Measurements from ENCODE around the gene PLOD2.

PLOD2 gene

GRCh38 chr3:146104068-146104467 is 56.9 kb downstream of the PLOD2 start:
- TF ChIP-seq, protein P1, sequence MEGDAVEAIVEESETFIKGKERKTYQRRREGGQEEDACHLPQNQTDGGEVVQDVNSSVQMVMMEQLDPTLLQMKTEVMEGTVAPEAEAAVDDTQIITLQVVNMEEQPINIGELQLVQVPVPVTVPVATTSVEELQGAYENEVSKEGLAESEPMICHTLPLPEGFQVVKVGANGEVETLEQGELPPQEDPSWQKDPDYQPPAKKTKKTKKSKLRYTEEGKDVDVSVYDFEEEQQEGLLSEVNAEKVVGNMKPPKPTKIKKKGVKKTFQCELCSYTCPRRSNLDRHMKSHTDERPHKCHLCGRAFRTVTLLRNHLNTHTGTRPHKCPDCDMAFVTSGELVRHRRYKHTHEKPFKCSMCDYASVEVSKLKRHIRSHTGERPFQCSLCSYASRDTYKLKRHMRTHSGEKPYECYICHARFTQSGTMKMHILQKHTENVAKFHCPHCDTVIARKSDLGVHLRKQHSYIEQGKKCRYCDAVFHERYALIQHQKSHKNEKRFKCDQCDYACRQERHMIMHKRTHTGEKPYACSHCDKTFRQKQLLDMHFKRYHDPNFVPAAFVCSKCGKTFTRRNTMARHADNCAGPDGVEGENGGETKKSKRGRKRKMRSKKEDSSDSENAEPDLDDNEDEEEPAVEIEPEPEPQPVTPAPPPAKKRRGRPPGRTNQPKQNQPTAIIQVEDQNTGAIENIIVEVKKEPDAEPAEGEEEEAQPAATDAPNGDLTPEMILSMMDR (conservative IDR thresholded peaks at IDR 0.05; ENCODE audit: low read depth, low read length), result no peak
- H3K4me3 ChIP-seq (ENCODE audit: low read length), result no peak overlapping the region
- DNase-seq (ENCODE audit: low read depth), result no peak

DNA sequence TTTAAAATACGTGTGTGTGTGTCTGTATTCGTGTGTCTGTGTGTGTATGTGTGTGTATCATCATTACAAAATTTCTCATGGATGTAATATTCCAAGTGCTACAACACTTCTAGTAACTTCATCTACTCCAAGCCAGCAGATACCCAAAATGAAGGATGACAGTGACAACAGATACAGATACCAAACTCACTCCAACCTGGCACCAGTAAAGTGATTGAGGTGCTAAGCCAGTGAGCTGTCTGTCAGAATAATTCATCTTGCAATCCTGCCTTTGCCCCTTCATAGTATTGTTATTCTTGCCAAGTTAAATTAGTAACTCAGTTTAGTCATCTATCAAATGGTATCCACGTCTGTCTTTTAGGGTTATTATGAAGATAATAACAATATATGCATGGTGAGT is 58.1 kb downstream of the PLOD2 start:
- DNase-seq (ENCODE audit: low read depth), result no peak
- no peak overlapping the region for H3K4me3 ChIP-seq (ENCODE audit: low read length)
- TF ChIP-seq, protein P1 (conservative IDR thresholded peaks at IDR 0.05; ENCODE audit: low read depth, low read length), result no peak

DNA sequence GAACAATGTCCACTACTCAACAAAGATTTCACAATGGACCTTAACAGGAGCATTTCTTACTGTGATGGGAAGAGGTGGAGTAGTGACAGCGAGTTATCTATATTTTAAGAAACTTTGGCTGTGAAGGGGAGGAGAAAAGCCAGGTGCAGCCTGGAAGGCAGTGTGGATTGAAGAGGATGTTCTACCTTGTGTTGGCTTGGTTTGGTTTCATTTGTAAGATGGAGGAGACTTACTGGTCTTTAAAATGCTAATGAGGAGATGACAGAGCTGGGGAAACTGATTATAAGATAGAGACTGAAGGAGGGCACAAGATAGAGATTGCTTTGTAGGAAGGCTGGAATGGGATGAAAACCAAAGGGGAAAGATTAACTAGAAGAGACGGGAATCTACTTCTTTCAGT is 59.4 kb downstream of the PLOD2 start:
- no peak for DNase-seq (ENCODE audit: low read depth)
- H3K4me3 ChIP-seq (ENCODE audit: low read length), result no peak overlapping the region
- TF ChIP-seq, protein P1 (conservative IDR thresholded peaks at IDR 0.05; ENCODE audit: low read depth, low read length), result no peak

DNA sequence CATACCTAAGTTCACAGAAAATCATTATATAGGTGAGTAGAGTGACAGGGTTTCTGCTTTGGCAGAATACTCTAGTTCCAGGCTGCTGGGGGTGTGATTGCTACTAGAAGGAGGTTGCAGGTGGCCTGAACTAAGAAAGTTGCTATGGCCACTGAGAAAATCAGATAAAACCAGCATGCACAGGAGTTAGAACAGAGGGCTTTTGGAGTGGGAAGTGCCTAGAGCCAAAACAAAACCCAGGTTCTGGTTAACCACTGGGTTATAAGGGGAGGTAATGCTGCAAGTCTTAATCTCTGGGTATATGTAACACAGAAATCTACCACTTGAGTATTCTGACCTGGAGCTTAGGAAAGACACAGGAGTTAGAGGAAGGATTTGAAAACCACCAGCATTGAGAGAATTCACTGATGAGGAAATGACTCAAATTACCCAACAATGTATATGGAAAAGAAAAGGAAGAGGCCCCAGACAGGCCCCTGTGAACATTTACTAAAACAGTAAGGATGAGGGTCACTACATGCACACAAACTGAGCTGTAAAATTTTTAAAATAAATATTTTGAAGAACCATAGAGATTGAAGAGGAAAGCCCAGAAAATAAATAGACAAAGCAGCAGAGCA is 60.0 kb downstream of the PLOD2 start:
- TF ChIP-seq, protein P1 (conservative IDR thresholded peaks at IDR 0.05; ENCODE audit: low read depth, low read length), result no peak
- DNase-seq (ENCODE audit: low read depth), result no peak
- no peak overlapping the region for H3K4me3 ChIP-seq (ENCODE audit: low read length)

DNA sequence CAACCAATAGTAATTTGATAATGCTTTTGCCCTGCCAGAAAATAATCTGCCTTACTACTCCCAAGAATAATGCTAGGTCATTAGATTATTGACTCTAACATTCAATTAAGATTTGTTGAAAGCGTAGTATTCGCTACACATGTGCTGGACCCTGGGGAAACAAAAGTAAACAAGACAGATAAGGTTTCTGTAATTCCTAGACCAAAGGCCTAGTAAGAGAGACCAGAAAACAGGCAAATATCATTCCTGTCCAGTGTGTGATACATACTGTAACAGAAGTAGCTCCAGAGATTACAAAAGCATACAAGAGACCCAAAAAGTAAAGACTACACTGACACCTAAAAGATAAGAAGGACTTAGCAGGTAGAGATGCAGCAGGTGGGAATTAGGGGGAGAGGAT is 60.8 kb downstream of the PLOD2 start:
- no peak overlapping the region for H3K4me3 ChIP-seq (ENCODE audit: low read length)
- no peak for DNase-seq (ENCODE audit: low read depth)
- TF ChIP-seq, protein P1 (conservative IDR thresholded peaks at IDR 0.05; ENCODE audit: low read depth, low read length), result no peak

GRCh38 chr3:146099316-146099715 is 61.7 kb downstream of the PLOD2 start:
- TF ChIP-seq, protein P1 (conservative IDR thresholded peaks at IDR 0.05; ENCODE audit: low read depth, low read length), result no peak
- H3K4me3 ChIP-seq (ENCODE audit: low read length), result no peak overlapping the region
- DNase-seq (ENCODE audit: low read depth), result no peak

GRCh38 chr3:146093896-146094295 is 67.1 kb downstream of the PLOD2 start:
- DNase-seq (ENCODE audit: low read depth), result no peak
- TF ChIP-seq, protein P1 (conservative IDR thresholded peaks at IDR 0.05; ENCODE audit: low read depth, low read length), result no peak

More at GRCh38 chr3:146093896-146094295, 67.1 kb downstream of the PLOD2 start:
- H3K4me3 ChIP-seq (ENCODE audit: low read length), result no peak overlapping the region
